K562 (cell line): Measurements from ENCODE around the gene LTB4R2. TPM values are rescaled to one million over a fixed set of nuclear protein-coding genes. Genes with fewer than 3 reads are reported as not detected.

Source experiments
- BCLAF1 ChIP-seq, 2 experiments: fragments of 450-650 bp in 1 of 2; IDR thresholded peaks; 2 replicates each; pipeline ENCODE4 v1.6.1; 2011 to 2017; ENCODE audit warnings: low read depth in 2 of 2, antibody characterized with exemption in 1 of 2, borderline replicate concordance in 1 of 2, low read length in 1 of 2, mild to moderate bottlenecking in 1 of 2, mixed read lengths in 1 of 2; ENCODE audit not compliant: control insufficient read depth in 1 of 2
- EZH2 ChIP-seq: IDR thresholded peaks from 2 replicates; pipeline ENCODE4 v1.6.1; 2012; ENCODE audit warnings: low read depth, mild to moderate bottlenecking, inconsistent platforms, low read length, borderline replicate concordance
- MEIS2 ChIP-seq: fragments of 450-650 bp; IDR thresholded peaks from 2 replicates; pipeline ENCODE4 v1.6.1; 2014; ENCODE audit warnings: mild to moderate bottlenecking; ENCODE audit not compliant: partially characterized antibody
- NFATC3 ChIP-seq: fragments of 450-650 bp; IDR thresholded peaks from 2 replicates; pipeline ENCODE4 v1.6.1; 2017; ENCODE audit warnings: mild to moderate bottlenecking
- RNF2 ChIP-seq: sonication (generic); IDR thresholded peaks from 2 replicates; pipeline ENCODE4 v1.6.1; 2016
- THRA ChIP-seq: fragments of 450-650 bp; IDR thresholded peaks from 2 replicates; pipeline ENCODE4 v1.6.1; 2017; ENCODE audit warnings: mild to moderate bottlenecking, moderate library complexity
- ZKSCAN8 ChIP-seq: fragments of 200-800 bp; sonication (Bioruptor generic); IDR thresholded peaks from 2 replicates; pipeline ENCODE4 v1.6.1; 2016; ENCODE audit warnings: missing genetic modification characterization, missing compliant biosample characterization
- polyA plus RNA-seq, 8 experiments: library from polyadenylated mRNA; depleted of rRNA in 4 of 8; stranded (reverse) in 5 of 8; unstranded in 3 of 8; fragments of >200 nt; fragmentation: Nextera tagmentation in 2 of 8; fragmentation: Illumina TruSeq in 1 of 8; extraction: Ambion mirVana in 2 of 8; extraction: Trizol in 1 of 8; gene quantifications; 2 replicates each; pipeline versions ENCODE4 v1.2.1 to v1.2.3, GENCODE V29; 2011 to 2014; ENCODE audit warnings: inconsistent platforms in 1 of 8, missing spikeins in 1 of 8
- total RNA-seq, 7 experiments: library from RNA; depleted of rRNA in 6 of 7; stranded (reverse); fragments of >200 nt in 6 of 7; fragmentation: Illumina TruSeq in 2 of 7; extraction: Trizol in 2 of 7; gene quantifications; 2 replicates each; pipeline versions ENCODE4 v1.2.1 to v1.2.3, GENCODE V29; 2011 to 2021; ENCODE audit warnings: low replicate concordance in 1 of 7

LTB4R2 gene
- total and polyA plus RNA-seq, 9 of the 15 experiments (the other 6 are each of a cell fraction or from before 2014, with no cell fraction given), result 0.03 to 11.6 (median 2.8) TPM; not detected in 1

- TF ChIP-seq THRA, result no peak
- TF ChIP-seq MEIS2, result no peak
- TF ChIP-seq ZKSCAN8 (CRISPR knock-in tag), result no peak
- no peak for TF ChIP-seq NFATC3
- no peak for TF ChIP-seq RNF2
- no peak for TF ChIP-seq EZH2
- no peak for TF ChIP-seq BCLAF1 (IDR thresholded peaks at IDR 0.05; ENCODE audit: borderline replicate concordance in 1 of 2, control insufficient read depth in 1 of 2, low read depth in 2 of 2, low read length in 1 of 2)
These were observed 19.8 kb downstream of the LTB4R2 start (continued) for GRCh38 chr14:24329736-24330135.
